Measurements from ENCODE around the gene COG5. TPM values are rescaled to one million over a fixed set of nuclear protein-coding genes. Genes with fewer than 3 reads are reported as not detected.

COG5 gene
- total and polyA plus RNA-seq, 9 of the 15 experiments (the other 6 are each of a cell fraction or from before 2014, with no cell fraction given), result 15.3 to 75.1 (median 56.4) TPM

DNA sequence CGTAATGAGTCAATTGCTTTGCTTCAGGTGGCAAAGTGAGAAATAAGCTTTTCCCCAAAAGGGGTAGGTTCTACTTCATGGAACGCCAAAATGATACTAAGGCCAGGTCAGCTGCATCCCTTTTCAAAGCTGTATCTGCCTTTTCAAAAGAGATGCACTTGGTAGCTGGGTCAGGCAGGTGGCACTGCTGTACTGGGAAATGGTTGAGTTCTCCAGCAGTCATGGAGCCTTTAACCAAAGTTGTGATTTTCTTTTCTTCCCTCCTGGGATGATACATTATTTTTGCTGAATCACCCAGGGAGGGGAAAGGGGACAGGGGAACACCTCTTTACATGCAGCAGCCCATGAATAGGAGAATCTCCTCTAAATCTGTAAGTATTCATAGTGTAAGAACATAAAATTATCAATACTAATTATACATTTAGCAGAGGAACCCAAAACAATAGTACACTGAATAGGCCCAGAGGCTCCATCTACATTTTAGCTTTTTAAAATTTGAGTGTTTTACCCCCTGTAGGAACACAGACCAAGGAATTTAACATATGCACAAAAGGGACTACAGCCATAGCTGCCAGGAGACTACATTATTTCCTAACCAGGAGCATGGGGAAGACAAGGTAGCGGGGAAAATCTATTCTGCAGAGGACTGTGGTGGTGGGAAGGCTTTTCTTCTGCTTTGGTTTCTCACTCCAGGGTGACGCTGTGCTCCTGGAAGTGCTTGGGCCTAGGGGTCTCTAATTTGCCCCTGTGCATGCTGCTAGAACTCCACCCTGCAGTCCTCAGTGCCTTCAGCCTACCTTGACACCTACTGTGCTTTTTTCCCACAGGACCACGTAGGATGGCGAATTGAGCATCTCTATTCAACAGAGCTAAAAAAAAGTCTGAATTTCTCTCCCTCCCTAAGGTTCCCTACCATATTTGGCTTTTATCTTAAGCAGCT lies 100.3 kb downstream of the COG5 start (continued):
- TF ChIP-seq ADNP (tag; IDR thresholded peaks at IDR 0.05), result no peak
- TF ChIP-seq, protein P1, sequence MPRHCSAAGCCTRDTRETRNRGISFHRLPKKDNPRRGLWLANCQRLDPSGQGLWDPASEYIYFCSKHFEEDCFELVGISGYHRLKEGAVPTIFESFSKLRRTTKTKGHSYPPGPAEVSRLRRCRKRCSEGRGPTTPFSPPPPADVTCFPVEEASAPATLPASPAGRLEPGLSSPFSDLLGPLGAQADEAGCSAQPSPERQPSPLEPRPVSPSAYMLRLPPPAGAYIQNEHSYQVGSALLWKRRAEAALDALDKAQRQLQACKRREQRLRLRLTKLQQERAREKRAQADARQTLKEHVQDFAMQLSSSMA (CRISPR knock-in tag; IDR thresholded peaks at IDR 0.05), result no peak
- TF ChIP-seq CBX1 (IDR thresholded peaks at IDR 0.05; ENCODE audit: low read depth), result no peak
- no peak for TF ChIP-seq ETV6 (IDR thresholded peaks at IDR 0.05; ENCODE audit: borderline replicate concordance in 1 of 2, low read depth in 2 of 2, low read length in 1 of 2)
- no peak for TF ChIP-seq ETV6 (CRISPR knock-in tag; IDR thresholded peaks at IDR 0.05; ENCODE audit: borderline replicate concordance)
- TF ChIP-seq CXXC5 (CRISPR knock-in tag; IDR thresholded peaks at IDR 0.05), result no peak
- TF ChIP-seq ZNF24 (IDR thresholded peaks at IDR 0.05), result no peak
- no peak for TF ChIP-seq ZNF778 (CRISPR knock-in tag; IDR thresholded peaks at IDR 0.05)
- peak; percentile 72; the same call in 1 of the 2 replicates for TF ChIP-seq NFE2L1 (tag; IDR thresholded peaks at IDR 0.05; ENCODE audit: borderline replicate concordance, low read depth)
- TF ChIP-seq E2F6 (IDR thresholded peaks at IDR 0.05; ENCODE audit: borderline replicate concordance in 1 of 2, extremely low read depth in 1 of 2, insufficient read depth in 1 of 2, insufficient read length in 1 of 2, low read depth in 1 of 2, low read length in 1 of 2, poor library complexity in 1 of 2, severe bottlenecking in 1 of 2), result no peak
- TF ChIP-seq EWSR1 (IDR thresholded peaks at IDR 0.05; ENCODE audit: borderline replicate concordance, low read depth, partially characterized antibody), result no peak
- no peak for TF ChIP-seq HOXB6 (CRISPR knock-in tag; IDR thresholded peaks at IDR 0.05; ENCODE audit: borderline replicate concordance)
- no peak for TF ChIP-seq PPARD (CRISPR knock-in tag; IDR thresholded peaks at IDR 0.05)
- TF ChIP-seq KDM4B (IDR thresholded peaks at IDR 0.05; ENCODE audit: borderline replicate concordance in 2 of 2, low read depth in 1 of 2), result no peak
- no peak for TF ChIP-seq ETV5 (CRISPR knock-in tag; IDR thresholded peaks at IDR 0.05; ENCODE audit: low read depth)
- no peak for TF ChIP-seq ILK (tag; IDR thresholded peaks at IDR 0.05; ENCODE audit: borderline replicate concordance, low read depth)
- TF ChIP-seq HOMEZ (CRISPR knock-in tag; IDR thresholded peaks at IDR 0.05), result no peak
- no peak for TF ChIP-seq CREB3L1 (IDR thresholded peaks at IDR 0.05; ENCODE audit: borderline replicate concordance, low read depth)
- no peak for TF ChIP-seq ZNF76 (CRISPR knock-in tag; IDR thresholded peaks at IDR 0.05; ENCODE audit: borderline replicate concordance)
- TF ChIP-seq SLC30A9 (CRISPR knock-in tag; IDR thresholded peaks at IDR 0.05), result no peak
